Activated B cell treated with CpG ODN at 0.5 μM for 24 hours (primary cell): ENCODE measurements around the gene TEX54. TPM values are rescaled to one million over a fixed set of nuclear protein-coding genes. Genes with fewer than 3 reads are reported as not detected.

Experiments used
- ATAC-seq: fragments of 200-7000 bp; cut with Tn5 transposase; one replicate; pipeline ENCODE4 v1.10.0; 2021; ENCODE audit warnings: low read depth, mild to moderate bottlenecking, moderate library complexity
- CTCF ChIA-PET: fragments of 350-600 bp; sonication (Branson Sonifier 250); formaldehyde crosslinking; loops from one replicate; lab custom pipeline; 2021; ENCODE audit warnings: antibody characterized with exemption; lab: Charles Lee
- POLR2A ChIA-PET: fragments of 350-600 bp; sonication (Branson Sonifier 250); formaldehyde crosslinking; loops from one replicate; lab custom pipeline; 2021; ENCODE audit warnings: antibody characterized with exemption; lab: Charles Lee
- DNase-seq: peaks from one replicate; pipeline ENCODE4 v3.0.0; 2022
- H3K27ac Mint-ChIP-seq: one replicate; pipeline ENCODE4 v1.8.0; 2020; ENCODE audit warnings: mixed read lengths
- H3K27me3 Mint-ChIP-seq: one replicate; pipeline ENCODE4 v1.8.0; 2021; ENCODE audit warnings: mixed read lengths
- H3K36me3 Mint-ChIP-seq: one replicate; pipeline ENCODE4 v1.8.0; 2021; ENCODE audit warnings: low read depth, mixed read lengths
- H3K4me1 Mint-ChIP-seq: one replicate; pipeline ENCODE4 v1.8.0; 2021; ENCODE audit warnings: mixed read lengths
- H3K4me3 Mint-ChIP-seq: one replicate; pipeline ENCODE4 v1.8.0; 2020; ENCODE audit warnings: mild to moderate bottlenecking, mixed read lengths
- H3K9me3 Mint-ChIP-seq: one replicate; pipeline ENCODE4 v1.8.0; 2020; ENCODE audit warnings: mixed read lengths
- intact Hi-C: fragments of 100-400 bp; cut with micrococcal nuclease; formaldehyde crosslinking; loops from one replicate; pipeline ENCODE4 v1.15.1; 2024
- total RNA-seq: library from RNA; stranded (reverse); gene quantifications from 2 replicates; pipeline ENCODE4 v1.2.3, GENCODE V29; 2022
- TF ChIP-seq, protein P1 (sequence below): fragments of 200-600 bp; IDR thresholded peaks from one replicate; pipeline ENCODE4 v1.8.0; 2022; ENCODE audit warnings: antibody characterized with exemption, mild to moderate bottlenecking

TEX54 gene
- total RNA-seq, 1 donor from 2014 or later = 0.55 TPM

DNA sequence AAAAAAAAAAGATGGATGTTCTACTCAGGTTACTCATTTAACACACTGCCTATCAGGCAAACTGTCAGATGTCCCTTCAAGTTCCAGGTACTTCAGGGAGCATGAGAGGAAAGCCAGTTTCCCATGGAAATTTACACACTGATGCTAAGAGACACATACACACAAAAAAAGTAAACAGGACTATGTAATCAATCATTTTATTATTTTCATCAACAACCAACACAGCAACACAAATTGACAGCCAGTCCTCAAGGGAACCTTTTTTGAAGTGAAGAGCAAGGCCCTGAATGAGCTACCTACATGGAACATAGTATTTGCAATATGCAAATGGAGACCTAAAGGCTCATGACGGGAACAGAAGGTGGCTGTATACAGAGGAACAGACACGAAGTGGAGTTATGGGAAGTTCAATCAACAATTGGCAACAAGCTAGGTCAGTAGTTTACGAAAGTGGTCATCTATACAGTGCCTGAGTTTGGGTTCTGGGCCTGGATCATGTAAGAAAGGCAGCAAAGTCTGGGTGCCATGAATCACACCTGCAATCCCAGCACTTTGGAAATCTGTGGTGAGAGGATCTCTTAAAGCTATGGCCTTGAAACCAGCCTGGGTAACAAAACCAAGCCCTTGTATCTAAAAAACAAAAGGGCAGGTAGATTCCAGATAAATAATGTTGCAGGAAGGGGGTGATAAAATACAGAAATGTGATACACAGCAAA is 19.3 kb upstream of the TEX54 start:
- no peaks in the 10 kb centered on the region for H3K9me3 Mint-ChIP-seq
- ATAC-seq (no peak), DNase-seq (no peak)
- POLR2A ChIA-PET = interaction anchor here (0.6 to 10.5 kb wide), 14 partner anchors 9 to 1037 kb away, joined by 3 to 597 read pairs (median 4); partner anchors contain the start of genes HNRNPUL2, POLR2G, SLC3A2 and STX5
- H3K4me1 Mint-ChIP-seq = peaks cover 58% of the 10 kb centered on the region
- peaks cover 52% of the 10 kb centered on the region for H3K36me3 Mint-ChIP-seq
- H3K27ac Mint-ChIP-seq = peak overlapping the region; percentile 68
- TF ChIP-seq, protein P1, sequence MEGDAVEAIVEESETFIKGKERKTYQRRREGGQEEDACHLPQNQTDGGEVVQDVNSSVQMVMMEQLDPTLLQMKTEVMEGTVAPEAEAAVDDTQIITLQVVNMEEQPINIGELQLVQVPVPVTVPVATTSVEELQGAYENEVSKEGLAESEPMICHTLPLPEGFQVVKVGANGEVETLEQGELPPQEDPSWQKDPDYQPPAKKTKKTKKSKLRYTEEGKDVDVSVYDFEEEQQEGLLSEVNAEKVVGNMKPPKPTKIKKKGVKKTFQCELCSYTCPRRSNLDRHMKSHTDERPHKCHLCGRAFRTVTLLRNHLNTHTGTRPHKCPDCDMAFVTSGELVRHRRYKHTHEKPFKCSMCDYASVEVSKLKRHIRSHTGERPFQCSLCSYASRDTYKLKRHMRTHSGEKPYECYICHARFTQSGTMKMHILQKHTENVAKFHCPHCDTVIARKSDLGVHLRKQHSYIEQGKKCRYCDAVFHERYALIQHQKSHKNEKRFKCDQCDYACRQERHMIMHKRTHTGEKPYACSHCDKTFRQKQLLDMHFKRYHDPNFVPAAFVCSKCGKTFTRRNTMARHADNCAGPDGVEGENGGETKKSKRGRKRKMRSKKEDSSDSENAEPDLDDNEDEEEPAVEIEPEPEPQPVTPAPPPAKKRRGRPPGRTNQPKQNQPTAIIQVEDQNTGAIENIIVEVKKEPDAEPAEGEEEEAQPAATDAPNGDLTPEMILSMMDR = no peak
- intact Hi-C loops = no loop called here
- H3K4me3 Mint-ChIP-seq = peak overlapping the region; percentile 42
- no peaks in the 10 kb centered on the region for H3K27me3 Mint-ChIP-seq
- CTCF ChIA-PET = interaction anchor here (1.0 to 1.4 kb wide), 3 partner anchors 9 to 66 kb away, joined by 3 read pairs; no protein-coding TSS in a partner anchor

DNA sequence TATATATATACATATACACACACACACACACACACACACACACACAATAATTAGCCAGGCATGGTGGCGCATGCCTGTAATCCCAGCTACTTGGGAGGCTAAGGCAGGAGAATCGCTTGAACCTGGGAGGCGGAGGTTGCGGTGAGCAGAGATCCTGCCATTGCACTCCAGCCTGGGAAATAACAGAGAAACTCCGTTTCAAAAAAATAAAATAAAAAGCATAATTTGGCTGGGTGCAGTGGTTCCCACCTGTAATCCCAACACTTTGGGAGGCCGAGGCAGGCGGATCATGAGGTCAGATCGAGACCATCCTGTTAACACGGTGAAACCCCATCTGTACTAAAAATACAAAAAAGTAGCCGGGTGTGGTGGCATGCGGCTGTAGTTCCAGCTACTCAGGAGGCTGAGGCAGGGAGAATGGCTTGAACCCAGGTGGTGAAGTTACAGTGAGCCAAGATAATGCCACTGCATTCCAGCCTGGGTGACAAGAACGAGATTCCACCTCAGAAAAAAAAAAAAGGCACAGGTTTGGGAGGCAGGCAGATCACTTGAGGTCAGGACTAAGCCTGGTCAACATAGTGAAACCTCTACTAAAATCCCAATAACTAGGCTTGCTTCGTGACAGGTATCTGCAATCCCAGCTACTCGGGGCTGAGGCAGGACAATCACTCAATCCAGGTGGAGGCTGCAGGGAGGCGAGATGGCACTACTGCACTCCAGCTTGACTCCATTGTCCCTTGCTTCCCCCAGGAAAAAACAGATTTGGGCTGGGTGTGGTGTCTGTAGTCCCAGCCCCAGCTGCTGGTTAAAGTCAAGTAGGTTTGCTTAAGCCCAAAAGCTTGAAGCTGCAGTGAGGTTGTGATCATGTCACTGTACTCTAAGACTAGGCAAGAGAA is 18.5 kb upstream of the TEX54 start:
- DNase-seq = no peak
- TF ChIP-seq, protein P1 = no peak
- Mint-ChIP-seq H3K27ac (peak overlapping the region; percentile 68), H3K27me3 (no peaks in the 10 kb centered on the region), H3K4me3 (peak overlapping the region; percentile 25), H3K4me1 (peaks cover 54% of the 10 kb centered on the region), H3K9me3 (no peaks in the 10 kb centered on the region), H3K36me3 (peaks cover 52% of the 10 kb centered on the region)
- intact Hi-C loops = no loop called here
- ATAC-seq = no peak
- ChIA-PET POLR2A (interaction anchor here (0.6 to 10.5 kb wide), 18 partner anchors 8 to 1363 kb away, joined by 3 to 597 read pairs (median 4); partner anchors contain the start of genes HNRNPUL2, SLC3A2, STX5 and TEX54), CTCF (interaction anchor here (0.9 to 1.4 kb wide), 4 partner anchors 9 to 65 kb away, joined by 3 to 4 read pairs (median 4); partner anchors contain the start of gene SLC3A2)

DNA sequence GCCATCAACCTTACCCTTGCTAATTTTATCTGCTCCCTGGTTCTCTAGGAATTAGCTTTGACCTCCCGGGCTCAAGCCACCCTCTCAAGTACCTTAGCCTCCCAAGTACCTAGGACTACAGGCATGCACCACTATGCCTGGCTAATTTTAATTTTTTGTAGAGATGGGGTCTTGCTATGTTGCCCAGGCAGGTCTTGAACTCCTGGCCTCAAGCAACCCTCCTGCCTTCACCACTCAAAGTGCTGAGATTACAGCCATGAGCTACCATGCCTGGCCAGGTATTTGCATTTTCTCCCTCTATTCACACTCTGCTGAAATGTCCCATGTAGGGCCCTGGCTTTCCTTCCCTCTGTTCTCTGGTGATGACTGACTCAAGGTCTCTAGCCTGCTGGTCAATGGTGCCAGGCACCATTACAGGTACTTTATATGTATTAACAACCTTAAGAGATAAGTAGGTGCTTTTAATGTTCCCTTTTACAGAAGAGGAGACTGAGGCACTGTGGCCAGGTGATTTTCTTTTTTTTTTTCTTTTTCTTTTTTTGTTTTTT is 15.2 kb upstream of the TEX54 start:
- ChIA-PET POLR2A (interaction anchor here (0.7 to 10.5 kb wide), 4 partner anchors 4 to 226 kb away, joined by 3 to 597 read pairs (median 300); partner anchors contain the start of genes B3GAT3 and WDR74), CTCF (no interaction called here)
- Mint-ChIP-seq H3K4me1 (peaks cover 26% of the 10 kb centered on the region), H3K9me3 (no peaks in the 10 kb centered on the region), H3K4me3 (no peak overlapping the region), H3K36me3 (peaks cover 19% of the 10 kb centered on the region), H3K27me3 (no peaks in the 10 kb centered on the region), H3K27ac (no peak overlapping the region)
- intact Hi-C loops = no loop called here
- no peak for ATAC-seq
- TF ChIP-seq, protein P1 = no peak
- no peak for DNase-seq

DNA sequence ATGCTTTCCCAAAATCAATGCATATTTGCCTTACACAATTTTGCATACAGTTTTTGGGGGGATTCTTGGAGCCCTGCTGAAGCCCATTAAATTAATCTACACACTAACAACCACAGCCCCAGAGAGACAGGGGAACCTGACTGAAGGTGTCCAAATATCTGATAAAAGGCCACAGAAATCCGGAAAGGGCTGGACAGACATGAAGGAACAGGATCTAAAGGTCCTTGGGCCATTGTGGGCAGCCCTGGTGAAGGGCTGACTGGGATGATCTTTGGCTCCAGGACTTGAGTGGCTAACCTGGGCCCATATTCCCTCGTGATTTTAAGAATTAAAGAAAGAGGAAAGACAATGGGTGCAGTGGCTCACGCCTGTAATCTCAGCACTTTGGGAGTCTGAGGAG is 13.5 kb upstream of the TEX54 start:
- H3K27me3 Mint-ChIP-seq = no peaks in the 10 kb centered on the region
- H3K27ac Mint-ChIP-seq = no peak overlapping the region
- H3K9me3 Mint-ChIP-seq = no peaks in the 10 kb centered on the region
- no peak overlapping the region for H3K4me3 Mint-ChIP-seq
- intact Hi-C loops = no loop called here
- DNase-seq (no peak), ATAC-seq (no peak)
- H3K4me1 Mint-ChIP-seq = peaks cover 9% of the 10 kb centered on the region
- CTCF ChIA-PET = no interaction called here
- peaks cover 2% of the 10 kb centered on the region for H3K36me3 Mint-ChIP-seq
- TF ChIP-seq, protein P1 = no peak
- POLR2A ChIA-PET = interaction anchor here (0.6 to 9.5 kb wide), 4 partner anchors 7 to 89 kb away, joined by 3 to 597 read pairs (median 6); partner anchors contain the start of gene POLR2G
